GM12864 (cell line): ENCODE data around the gene FAM222B.
"Not testable (repeated sequence)": the region's sequence is repeated elsewhere in the genome, so short reads cannot be mapped to it uniquely, and the experiment has no call there.

Experiments
- DNase-seq: peaks from one replicate; pipeline ENCODE4 v3.0.0-alpha.2; 2011; ENCODE audit warnings: low read depth
- H3K4me3 ChIP-seq: 2 replicates; pipeline ENCODE4 v1.5.1; 2011; ENCODE audit warnings: mild to moderate bottlenecking, low read depth, low read length, control low read depth
- CTCF ChIP-seq: IDR thresholded peaks from 2 replicates; pipeline ENCODE4 v1.5.1; 2011; ENCODE audit warnings: low read depth, mild to moderate bottlenecking, moderate library complexity, low read length, control low read depth, inconsistent platforms; ENCODE audit errors: missing control alignments

The FAM222B gene

DNA sequence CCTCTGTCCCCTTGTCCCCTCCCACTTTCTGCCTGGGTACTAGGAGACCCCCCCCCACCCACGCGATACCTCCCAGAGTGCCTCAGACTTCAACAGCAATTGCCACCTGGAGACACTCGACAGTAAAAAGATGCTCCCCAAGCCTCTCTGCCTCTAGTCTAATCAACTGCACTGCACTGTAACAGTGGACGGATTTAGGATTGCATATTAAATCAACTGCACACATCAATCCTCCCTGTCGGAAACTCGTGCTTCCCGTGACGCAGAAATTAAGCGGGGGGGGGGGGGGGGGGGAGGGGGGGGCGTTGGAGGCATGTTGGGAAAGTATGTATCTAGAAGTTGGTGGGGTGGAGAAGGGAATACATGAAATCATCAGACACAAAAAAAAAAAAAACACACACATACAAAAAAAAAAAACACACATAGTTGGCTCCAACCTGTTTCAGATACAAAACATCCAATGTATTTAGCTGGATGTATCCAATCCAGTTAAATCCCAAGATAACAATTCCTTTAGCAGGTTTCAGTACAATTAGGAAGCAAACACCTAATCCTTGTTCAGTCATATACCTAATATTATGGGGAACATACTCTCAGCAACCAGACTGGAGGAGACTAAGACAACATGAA, 29.7 kb downstream of the FAM222B start:
- H3K4me3 ChIP-seq = peak overlapping the region; percentile 91
- DNase-seq = no peak
- TF ChIP-seq CTCF = no peak

DNA sequence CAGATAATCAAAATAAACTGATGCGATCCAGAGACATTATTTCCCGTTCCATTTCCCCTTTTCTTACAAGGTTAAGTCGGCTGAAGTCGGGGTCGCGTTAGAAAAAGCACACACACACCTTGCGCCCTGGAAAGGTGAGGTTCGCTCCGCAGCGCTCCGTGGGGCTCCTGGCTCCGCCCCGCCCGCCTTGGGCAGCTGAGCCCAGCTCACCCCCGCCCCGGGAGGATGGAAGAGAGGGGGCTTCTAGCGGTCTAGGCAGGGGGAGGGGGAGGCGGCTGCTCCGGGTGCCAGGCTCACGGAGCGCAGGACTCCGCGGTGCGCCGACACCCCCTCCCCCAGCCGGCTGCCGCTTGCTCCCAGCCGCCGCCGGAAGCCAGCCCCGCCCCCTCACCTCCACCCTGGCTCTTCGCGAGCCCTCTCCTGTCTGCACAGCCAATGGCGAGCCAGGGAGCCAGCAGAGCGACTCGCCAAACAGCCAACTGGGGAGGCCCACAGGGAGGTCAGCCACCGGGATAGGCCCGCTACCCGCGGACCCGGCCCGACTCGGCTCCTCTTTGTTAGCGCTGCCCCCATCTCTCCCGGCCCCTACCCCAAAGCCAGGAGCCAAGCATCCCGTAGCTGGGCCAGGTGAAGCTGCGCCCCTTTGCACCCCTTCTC, 30.4 kb downstream of the FAM222B start:
- peak overlapping the region; percentile 91 for H3K4me3 ChIP-seq
- DNase-seq = peak; percentile 77
- TF ChIP-seq CTCF = no peak

- H3K4me3 ChIP-seq = peak overlapping the region; percentile 91
- no peak for TF ChIP-seq CTCF
- DNase-seq = no peak
Observed at GRCh38 chr17:28811651-28812090, 30.9 kb downstream of the FAM222B start.

DNA sequence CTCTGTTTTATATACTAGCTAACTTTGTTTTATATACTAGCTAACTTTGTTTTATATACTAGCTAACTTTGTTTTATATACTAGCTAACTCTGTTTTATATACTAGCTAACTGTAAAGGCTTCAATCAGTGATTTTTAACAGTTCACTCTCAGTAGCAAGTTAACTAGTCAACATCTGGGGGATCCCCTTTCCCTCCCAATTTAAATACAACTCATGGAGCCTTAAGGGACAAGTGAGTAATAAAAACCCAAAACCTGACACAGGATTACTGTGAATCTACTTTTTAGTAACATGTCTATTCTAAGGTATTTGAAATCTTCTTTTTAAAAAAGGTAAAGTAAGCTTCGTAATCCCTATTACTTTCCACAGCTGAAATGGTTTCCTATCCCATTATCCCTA, 32.2 kb downstream of the FAM222B start:
- no peak for DNase-seq
- TF ChIP-seq CTCF = no peak
- no peak overlapping the region; the same call in 1 of the 2 replicates for H3K4me3 ChIP-seq

DNA sequence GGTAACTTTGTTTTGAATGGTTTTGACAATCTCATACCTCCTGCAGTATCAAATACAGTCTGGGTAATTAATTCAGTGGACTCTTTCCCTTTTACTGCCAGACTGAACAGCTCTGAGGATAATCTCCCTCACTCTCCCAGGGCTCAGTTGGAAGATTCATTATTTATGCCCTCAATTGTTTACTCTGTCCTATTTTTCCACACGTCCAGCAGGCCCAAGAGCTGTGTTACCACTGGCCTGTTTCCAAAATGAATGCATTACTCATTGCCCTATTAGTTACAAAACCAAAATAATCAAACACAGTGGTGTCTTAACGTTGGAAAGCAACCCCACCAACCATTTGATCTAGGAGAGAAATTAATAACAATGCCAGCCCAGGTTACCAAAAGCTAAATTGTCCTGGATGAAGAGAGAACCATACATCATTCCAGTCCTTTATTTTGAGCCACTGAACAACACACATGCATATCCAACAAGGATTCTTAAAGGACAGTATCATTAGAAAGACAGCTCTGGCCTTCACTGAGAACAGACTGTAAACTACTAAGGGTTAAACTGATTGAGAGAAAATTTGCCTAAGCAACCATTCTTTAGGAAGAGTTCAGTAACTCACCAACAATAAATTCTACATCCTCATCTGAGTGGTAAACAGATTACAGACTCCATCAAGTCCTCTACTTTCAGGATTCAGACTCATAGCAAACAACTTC, 34.5 kb downstream of the FAM222B start:
- no peak overlapping the region for H3K4me3 ChIP-seq
- DNase-seq = no peak
- TF ChIP-seq CTCF = no peak

- no peak for TF ChIP-seq CTCF
- DNase-seq = no peak
- H3K4me3 ChIP-seq = no peak overlapping the region
Observed at GRCh38 chr17:28796062-28796461, 46.5 kb downstream of the FAM222B start.

GRCh38 chr17:28794846-28795441, 47.6 kb downstream of the FAM222B start:
- DNase-seq, H3K4me3 ChIP-seq: not testable (repeated sequence)
